NT2/D1 (cell line): ENCODE results near the gene CTNNA3.

Experiments
- SUZ12 ChIP-seq: IDR thresholded peaks from 2 replicates; pipeline ENCODE4 v1.6.1; 2011; ENCODE audit not compliant: insufficient read length, insufficient read depth; ENCODE audit errors: extremely low read depth
- YY1 ChIP-seq: IDR thresholded peaks from 2 replicates; pipeline ENCODE4 v1.6.1; 2011; ENCODE audit not compliant: insufficient read length, insufficient read depth
- ZNF274 ChIP-seq: IDR thresholded peaks from 2 replicates; pipeline ENCODE4 v1.6.1; 2011; ENCODE audit warnings: mild to moderate bottlenecking, low read depth, low read length

DNA sequence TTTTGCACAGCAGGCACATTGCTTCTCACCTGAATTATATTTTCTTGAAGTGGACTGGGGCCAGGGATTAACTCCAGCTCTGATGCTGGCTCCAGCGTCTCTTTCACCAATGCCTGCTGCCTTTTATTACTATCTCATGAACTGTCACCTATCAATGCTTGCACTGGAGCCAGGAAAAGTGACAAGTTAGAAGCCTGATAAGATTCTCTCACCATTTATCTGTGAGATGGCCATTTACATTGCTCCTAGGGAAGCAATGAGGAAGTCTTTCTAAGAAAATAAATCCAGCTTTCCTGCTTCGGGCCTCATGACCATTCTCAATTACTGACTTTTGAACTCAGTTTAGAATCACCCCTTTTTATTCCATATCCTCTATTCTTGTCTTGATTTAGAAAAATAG, 818.6 kb downstream of the CTNNA3 start:
- TF ChIP-seq SUZ12 = no peak
- no peak for TF ChIP-seq ZNF274
- no peak for TF ChIP-seq YY1
